HG03025 (cell line): ENCODE data around the gene CMPK2.

Source experiments
- ATAC-seq: cut with Tn5 transposase; IDR thresholded peaks from one replicate; pipeline ENCODE4 v1.9.1; 2021; ENCODE audit warnings: mild to moderate bottlenecking, moderate library complexity; ENCODE audit not compliant: unreplicated experiment, low FRiP score

CMPK2 gene

GRCh38 chr2:6846540-6846939 is 19.2 kb downstream of the CMPK2 start:
- ATAC-seq, result no peak

GRCh38 chr2:6845903-6846302 is 19.8 kb downstream of the CMPK2 start:
- ATAC-seq, result no peak

GRCh38 chr2:6845312-6845711 is 20.4 kb downstream of the CMPK2 start:
- no peak for ATAC-seq

- ATAC-seq, result no peak
These were observed 24.0 kb downstream of the CMPK2 start for GRCh38 chr2:6841537-6842287.

- no peak for ATAC-seq
These were observed 26.9 kb downstream of the CMPK2 start for GRCh38 chr2:6838673-6839319.

DNA sequence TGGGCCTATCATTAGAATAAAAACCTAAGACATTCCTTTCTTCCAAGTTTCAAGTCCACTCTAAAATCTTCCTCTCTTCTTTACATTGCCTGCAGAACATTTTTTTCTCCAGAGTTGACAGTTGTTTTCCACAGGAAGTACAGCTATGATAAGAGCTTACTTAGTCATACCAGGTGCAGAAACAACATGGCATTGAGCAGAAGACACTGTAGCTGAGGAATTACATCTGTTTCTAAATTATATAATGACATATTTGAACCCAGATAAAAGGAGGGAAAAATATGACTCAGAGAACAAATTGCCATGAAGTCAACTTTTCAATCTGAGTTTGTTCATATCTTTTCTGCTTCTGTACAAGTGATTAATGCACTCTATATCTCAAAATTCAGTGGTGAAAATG is 30.2 kb downstream of the CMPK2 start:
- no peak for ATAC-seq

DNA sequence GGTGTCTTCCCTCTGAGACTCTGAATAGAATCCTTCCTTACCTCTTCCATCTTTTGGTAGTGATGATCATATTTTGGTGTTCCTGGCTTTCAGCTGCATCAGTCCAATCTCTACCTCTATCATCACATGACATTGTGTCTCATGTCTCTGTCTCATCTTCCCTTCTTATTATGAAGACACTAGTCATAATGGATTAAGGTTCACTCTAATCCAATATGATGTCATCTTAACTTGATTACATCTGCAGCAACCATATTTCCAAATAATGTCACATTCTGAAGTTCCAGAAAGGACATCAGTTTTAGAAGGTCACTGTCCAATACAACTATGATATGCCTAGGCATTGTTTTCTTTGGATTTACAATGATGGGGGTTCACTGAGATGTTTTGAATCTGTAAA is 31.5 kb downstream of the CMPK2 start:
- ATAC-seq, result no peak

DNA sequence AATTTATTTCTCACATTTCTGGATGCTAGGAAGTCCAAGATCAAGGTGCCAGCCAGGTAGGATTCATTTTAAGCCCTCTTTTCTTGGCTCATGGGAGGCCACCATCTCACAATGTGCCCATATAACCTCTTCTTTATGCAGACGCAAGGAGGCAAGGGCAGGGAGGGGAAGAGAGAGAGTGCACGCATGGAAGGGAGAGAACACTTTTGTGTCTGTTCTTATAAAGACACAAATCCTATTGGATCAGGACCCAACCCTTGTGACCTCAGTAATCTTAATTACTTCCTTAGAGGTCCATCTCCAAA is 32.5 kb downstream of the CMPK2 start:
- ATAC-seq, result no peak

- ATAC-seq, result no peak
These were observed 33.0 kb downstream of the CMPK2 start for GRCh38 chr2:6832596-6833299.

GRCh38 chr2:6831229-6831628 is 34.5 kb downstream of the CMPK2 start:
- ATAC-seq, result no peak

- ATAC-seq, result no peak
These were observed 37.5 kb downstream of the CMPK2 start for GRCh38 chr2:6828299-6828584.

DNA sequence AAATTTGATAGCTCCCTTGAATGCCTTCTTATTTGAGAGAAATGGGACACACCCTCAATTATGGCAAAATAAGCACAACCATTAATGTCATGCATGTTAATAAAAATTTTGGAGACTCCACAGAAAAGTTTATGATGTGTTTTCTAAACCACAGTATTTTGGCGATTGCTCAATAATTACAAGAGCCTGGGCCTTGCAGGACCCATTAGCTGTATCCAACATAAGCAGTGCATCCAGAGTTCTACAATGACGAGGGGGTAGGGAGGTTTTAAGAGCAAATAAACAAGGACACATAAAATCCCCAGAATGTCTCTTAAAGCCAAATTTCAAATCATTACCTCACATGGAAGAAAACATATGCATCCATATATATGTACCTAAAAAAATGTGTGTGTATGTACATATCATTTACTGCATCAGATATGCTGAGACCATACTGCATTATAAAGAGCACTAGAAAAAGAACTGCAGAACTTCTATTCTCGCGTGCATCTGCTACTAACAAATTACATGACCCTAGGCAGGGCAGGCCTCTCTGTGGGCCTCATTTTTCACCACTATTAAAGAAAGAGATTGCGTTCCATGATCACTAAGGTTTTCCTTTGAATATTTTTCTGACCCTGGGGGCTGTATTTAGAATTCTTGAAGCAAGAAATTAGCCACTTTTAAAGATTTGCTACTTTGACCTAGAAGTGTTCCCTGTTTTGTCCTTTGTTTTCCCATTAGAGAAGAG is 38.0 kb downstream of the CMPK2 start:
- no peak for ATAC-seq

DNA sequence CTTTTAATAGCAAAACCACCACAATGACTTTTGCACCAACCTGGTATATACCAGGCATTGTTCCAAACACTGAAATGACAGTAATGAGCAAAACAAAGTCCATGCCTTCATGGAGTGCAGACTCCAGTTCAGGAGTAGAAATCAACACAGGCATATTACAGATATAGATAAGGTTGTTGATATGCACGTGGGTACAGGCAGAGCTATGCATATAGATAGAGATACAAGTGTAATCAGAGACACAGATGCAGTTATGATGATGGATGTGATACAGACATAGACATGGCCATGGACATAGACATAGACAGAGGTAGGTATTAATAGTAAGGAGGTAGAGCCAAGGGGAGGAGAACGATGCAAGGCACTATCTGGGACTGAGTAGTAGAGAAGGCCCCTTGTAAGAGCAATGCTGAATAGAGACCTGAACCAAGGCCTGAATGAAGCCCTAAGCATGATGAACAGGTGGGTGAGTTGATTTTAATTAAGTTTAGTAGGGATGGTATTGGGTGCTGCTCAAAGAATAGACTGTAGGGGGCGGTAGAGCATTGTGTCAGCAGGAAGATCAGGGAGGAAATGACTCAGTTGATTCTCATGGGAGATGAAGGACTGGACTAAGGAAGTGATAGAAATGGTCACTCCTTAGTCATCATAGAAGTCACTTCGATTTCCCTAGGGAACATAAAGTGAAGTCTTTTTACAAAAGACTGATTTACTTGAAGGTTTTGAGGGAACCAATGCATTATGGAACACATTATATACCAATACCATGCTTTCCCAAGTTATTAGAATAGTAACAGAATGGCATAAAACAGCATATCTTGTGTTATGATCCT is 39.4 kb downstream of the CMPK2 start:
- peak; percentile 80 for ATAC-seq

DNA sequence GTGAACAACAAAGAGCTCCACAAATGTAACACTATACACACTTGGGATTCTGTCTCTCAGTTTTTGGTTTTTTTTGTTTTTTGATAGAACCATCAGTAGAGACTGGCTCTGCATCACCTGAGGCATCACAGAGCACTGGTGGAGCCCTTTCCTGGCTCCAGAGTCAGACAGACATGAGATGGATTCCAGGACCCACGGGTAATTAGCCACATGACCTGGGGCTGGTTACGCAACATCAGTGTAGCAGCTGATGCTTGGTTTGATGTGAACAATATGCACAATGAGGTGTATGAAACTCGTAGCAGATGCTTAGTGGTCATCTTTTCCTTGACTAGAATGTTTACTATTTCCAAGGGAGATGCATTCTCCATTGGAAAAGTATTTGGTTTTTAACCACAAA is 40.7 kb downstream of the CMPK2 start:
- ATAC-seq, result no peak

DNA sequence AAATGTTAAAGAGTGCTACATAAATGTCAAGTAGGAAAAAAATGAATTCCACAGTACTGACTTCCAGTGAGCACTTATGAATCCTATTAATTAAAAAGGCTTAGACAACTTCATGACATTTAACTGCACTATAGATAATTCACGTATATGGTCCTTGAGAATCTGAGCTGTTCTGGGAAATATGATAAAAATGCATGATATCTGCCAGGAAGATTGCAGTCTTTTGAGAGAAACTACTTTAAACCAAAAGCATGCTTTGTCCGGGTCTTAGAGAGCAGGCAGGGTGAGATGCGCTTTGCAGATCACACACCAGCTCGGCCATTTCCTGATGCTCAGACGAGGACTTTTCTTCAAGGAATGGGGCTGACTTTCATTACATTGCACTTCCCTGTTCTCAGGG is 42.6 kb downstream of the CMPK2 start:
- ATAC-seq, result no peak

DNA sequence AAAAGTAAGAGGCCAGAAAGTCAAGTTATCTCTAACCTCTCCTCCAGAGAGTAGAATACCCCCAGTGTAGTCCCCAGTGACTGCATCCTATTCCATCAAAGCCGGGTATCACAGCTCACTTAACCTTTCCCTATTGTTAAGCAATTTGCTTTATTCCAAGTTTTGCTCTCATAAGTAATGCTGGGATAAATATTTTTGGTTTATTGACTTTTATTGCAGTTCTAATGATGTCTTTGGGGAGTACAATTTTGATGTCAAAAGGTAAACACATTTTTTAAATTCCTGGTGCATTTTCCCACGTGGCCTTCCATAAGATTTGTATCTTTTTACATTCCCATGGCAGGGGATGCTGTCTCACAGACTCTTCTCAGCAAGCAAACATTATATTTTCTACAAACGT is 43.3 kb downstream of the CMPK2 start:
- no peak for ATAC-seq

DNA sequence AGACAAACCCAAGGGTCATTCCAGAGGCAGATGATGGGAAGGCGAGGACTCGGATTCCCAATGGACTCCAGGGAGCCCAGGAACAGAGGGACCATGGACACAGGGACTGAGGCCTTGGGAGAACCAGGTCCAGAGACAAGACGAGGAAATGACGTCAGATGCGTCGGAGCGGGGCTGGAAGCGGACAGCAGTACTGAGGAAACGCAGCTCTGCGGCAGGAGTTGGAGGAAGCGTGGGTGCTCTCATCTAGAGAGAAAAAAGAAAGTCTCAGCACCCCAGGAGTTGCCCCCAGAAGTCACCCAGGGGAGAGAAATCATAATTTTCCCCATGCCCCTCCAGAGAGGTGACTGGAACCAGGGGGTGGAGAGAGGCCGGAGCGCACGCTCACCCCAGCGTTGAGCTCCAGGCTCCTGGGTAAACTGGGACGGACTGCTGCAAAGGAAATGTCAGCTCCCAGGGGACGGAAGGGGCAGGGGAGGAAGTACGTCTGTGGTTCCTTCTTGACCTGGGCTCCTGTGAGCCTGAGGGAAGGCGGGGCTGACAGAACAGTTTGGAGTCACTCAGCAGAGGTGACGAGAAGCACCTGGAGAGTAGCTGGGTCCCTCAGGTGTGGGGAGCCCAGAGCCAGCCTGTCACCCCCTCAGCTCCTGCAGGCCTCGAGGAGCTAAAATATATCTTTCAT is 44.7 kb downstream of the CMPK2 start:
- no peak for ATAC-seq

DNA sequence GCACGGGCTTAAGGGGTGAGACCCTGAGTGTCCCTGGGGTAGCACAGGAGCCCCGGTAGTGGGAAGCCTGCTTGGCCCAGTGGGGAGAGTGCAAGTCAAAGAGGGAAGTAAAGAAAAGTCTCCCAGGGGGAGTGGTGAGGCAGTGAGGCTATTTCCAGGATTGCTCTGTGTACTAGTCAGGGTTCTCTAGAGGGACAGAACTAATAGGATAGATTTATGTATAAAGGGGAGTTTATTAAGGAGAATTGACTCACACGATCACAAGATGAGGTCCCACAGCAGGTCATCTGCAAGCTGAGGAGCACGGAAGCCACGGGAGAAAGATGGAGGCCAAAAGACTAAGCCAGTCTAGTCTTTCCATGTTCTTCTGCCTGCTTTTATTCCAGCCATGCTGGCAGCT is 45.5 kb downstream of the CMPK2 start:
- ATAC-seq, result no peak

GRCh38 chr2:6819668-6820067 is 46.0 kb downstream of the CMPK2 start:
- no peak for ATAC-seq

DNA sequence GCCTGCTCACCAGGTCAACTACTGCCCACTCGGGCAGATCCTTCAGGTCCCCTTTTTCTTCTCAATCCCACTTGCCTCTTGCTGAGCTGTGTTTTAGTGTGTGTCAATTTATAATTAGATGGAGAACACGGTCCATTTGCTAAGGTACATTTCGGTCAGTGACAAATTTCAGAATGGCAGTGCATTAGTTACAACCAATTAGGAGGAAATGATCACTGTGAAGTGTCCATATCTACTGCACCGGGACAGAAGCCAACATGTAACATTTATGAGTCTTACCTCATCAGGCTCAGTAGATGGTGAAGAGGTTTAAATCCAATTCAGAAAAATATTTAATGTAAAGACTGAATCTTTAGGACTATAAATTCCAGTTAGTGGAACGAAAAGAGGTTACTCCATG is 47.7 kb downstream of the CMPK2 start:
- ATAC-seq, result no peak
